ENCODE measurements around the gene HIGD1C.

The HIGD1C gene

GRCh38 chr12:50961708-50962107, 9.4 kb downstream of the HIGD1C start:
- H3K9me3 ChIP-seq (ENCODE audit: insufficient read depth, low read length), result no peaks in the 10 kb centered on the region
- TF ChIP-seq CTCF (IDR thresholded peaks at IDR 0.05; ENCODE audit: insufficient read depth, low read length, poor library complexity, severe bottlenecking), result no peak
- no peak for TF ChIP-seq EZH2phosphoT487 (conservative IDR thresholded peaks at IDR 0.05; ENCODE audit: low read length)
- no peaks in the 10 kb centered on the region for H4K20me1 ChIP-seq (ENCODE audit: low read depth, low read length)
- no peaks in the 10 kb centered on the region for H3K36me3 ChIP-seq (ENCODE audit: low read length)
- H3K27me3 ChIP-seq (ENCODE audit: low read length), result no peaks in the 10 kb centered on the region
- no peaks in the 10 kb centered on the region for H3K9me2 ChIP-seq (replicated peaks; ENCODE audit: insufficient read depth, low read length)
- no peak overlapping the region for H2AFZ ChIP-seq (ENCODE audit: low read depth, low read length, severe bottlenecking)
- H3K4me3 ChIP-seq (ENCODE audit: insufficient read depth, low read length, poor library complexity, severe bottlenecking), result no peak overlapping the region
- no peaks in the 10 kb centered on the region for H3K79me2 ChIP-seq (ENCODE audit: insufficient read depth, low read length)
- H3K4me2 ChIP-seq (ENCODE audit: low read depth, low read length, poor library complexity, severe bottlenecking), result no peak overlapping the region
- no peaks in the 10 kb centered on the region for H3F3A ChIP-seq (ENCODE audit: insufficient read depth)
- no peak overlapping the region for H3K27ac ChIP-seq (ENCODE audit: low read depth, low read length)
- H3K9ac ChIP-seq (ENCODE audit: low read length), result no peak overlapping the region

DNA sequence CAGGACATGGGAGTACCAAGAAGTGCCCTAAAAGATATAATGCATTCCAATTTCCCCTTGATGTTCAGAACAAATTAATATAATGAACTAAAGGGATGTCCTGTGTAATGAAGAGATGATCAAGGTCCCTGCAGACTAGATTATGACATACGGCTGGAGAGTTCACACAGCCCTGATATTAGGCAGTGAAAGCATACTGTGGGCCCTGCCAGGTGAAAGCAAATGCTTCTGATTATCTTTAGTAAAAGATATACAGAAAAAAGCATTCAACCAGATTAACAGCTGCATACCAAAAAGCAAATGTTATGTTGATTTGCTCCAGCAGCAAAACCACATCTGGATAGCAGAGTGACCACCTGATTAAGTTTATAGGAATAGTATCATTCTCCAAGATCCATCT, 12.1 kb downstream of the HIGD1C start:
- no peak overlapping the region for H2AFZ ChIP-seq (ENCODE audit: low read depth, low read length, severe bottlenecking)
- no peaks in the 10 kb centered on the region for H4K20me1 ChIP-seq (ENCODE audit: low read depth, low read length)
- TF ChIP-seq CTCF (IDR thresholded peaks at IDR 0.05; ENCODE audit: insufficient read depth, low read length, poor library complexity, severe bottlenecking), result no peak
- H3K27me3 ChIP-seq (ENCODE audit: low read length), result no peaks in the 10 kb centered on the region
- H3K36me3 ChIP-seq (ENCODE audit: low read length), result no peaks in the 10 kb centered on the region
- no peak overlapping the region for H3K4me3 ChIP-seq (ENCODE audit: insufficient read depth, low read length, poor library complexity, severe bottlenecking)
- H3K4me2 ChIP-seq (ENCODE audit: low read depth, low read length, poor library complexity, severe bottlenecking), result no peak overlapping the region
- H3K79me2 ChIP-seq (ENCODE audit: insufficient read depth, low read length), result no peaks in the 10 kb centered on the region
- H3K9ac ChIP-seq (ENCODE audit: low read length), result no peak overlapping the region
- no peaks in the 10 kb centered on the region for H3K9me3 ChIP-seq (ENCODE audit: insufficient read depth, low read length)
- no peaks in the 10 kb centered on the region for H3K9me2 ChIP-seq (replicated peaks; ENCODE audit: insufficient read depth, low read length)
- H3F3A ChIP-seq (ENCODE audit: insufficient read depth), result no peaks in the 10 kb centered on the region
- H3K27ac ChIP-seq (ENCODE audit: low read depth, low read length), result no peak overlapping the region

- no peak overlapping the region for H3K4me3 ChIP-seq (ENCODE audit: insufficient read depth, low read length, poor library complexity, severe bottlenecking)
- H3K27me3 ChIP-seq (ENCODE audit: low read length), result no peaks in the 10 kb centered on the region
- H3K9me3 ChIP-seq (ENCODE audit: insufficient read depth, low read length), result no peaks in the 10 kb centered on the region
- H3F3A ChIP-seq (ENCODE audit: insufficient read depth), result no peaks in the 10 kb centered on the region
- H2AFZ ChIP-seq (ENCODE audit: low read depth, low read length, severe bottlenecking), result no peak overlapping the region
- no peaks in the 10 kb centered on the region for H3K36me3 ChIP-seq (ENCODE audit: low read length)
- H3K9me2 ChIP-seq (replicated peaks; ENCODE audit: insufficient read depth, low read length), result no peaks in the 10 kb centered on the region
- H3K9ac ChIP-seq (ENCODE audit: low read length), result no peak overlapping the region
- no peak overlapping the region for H3K27ac ChIP-seq (ENCODE audit: low read depth, low read length)
- no peaks in the 10 kb centered on the region for H4K20me1 ChIP-seq (ENCODE audit: low read depth, low read length)
- no peaks in the 10 kb centered on the region for H3K79me2 ChIP-seq (ENCODE audit: insufficient read depth, low read length)
- TF ChIP-seq EZH2phosphoT487 (conservative IDR thresholded peaks at IDR 0.05; ENCODE audit: low read length) (no peak), CTCF (IDR thresholded peaks at IDR 0.05; ENCODE audit: insufficient read depth, low read length, poor library complexity, severe bottlenecking) (no peak)
- no peak overlapping the region for H3K4me2 ChIP-seq (ENCODE audit: low read depth, low read length, poor library complexity, severe bottlenecking)
Observed at GRCh38 chr12:50971946-50972345, 19.6 kb downstream of the HIGD1C start.

Measured in SU-DHL-6 (cell line).